Suppressor macrophage treated with lipopolysaccharide for 4 hours (primary cell): Measurements from ENCODE around the gene CD81.

Source experiments
- DNase-seq: peaks from one replicate; pipeline ENCODE4 v3.0.0-alpha.2; 2020

CD81 gene

DNA sequence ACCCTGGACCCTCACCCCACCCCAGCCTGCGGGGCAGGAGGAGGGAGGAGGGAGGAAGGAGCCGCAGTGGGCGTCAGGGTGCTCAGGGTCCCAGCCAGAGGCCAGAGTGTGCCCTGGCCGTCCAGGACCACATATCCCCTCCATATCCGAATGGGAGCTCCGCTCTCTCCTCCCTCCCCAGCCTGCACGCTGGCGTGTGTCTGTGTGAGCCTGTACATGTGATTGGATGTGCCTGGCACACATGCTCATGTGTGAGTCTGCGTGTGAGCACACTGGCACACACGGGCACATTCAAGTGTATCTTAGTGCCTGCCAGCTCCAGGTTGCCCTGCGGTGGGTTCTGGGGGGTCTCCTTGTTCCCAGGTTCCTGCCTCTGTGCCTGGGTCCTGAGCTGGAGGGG is 31.6 kb downstream of the CD81 start:
- no peak for DNase-seq

DNA sequence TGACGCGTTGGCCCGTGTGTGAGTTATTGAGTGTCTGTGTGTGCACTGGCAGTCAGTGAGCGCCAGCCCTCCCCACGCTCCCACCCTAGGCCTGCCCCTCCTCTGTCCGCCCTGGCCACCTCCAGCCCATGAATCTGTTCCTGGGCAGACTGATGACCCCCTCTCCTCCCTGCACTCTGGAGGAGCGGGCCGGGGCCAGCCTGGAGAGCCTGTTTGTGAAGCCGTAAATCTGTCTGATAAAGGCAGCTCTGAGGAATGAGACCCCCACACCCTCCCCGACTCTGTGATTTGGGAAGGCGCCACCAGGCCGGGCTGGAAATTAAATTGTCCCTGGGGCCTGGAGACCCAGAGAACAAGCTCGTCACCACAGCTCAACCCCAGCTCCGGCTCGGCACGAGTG is 32.0 kb downstream of the CD81 start:
- DNase-seq: no peak

- DNase-seq: no peak
These were observed 32.7 kb downstream of the CD81 start for GRCh38 chr11:2409611-2410468.

GRCh38 chr11:2410616-2411015 is 33.5 kb downstream of the CD81 start:
- DNase-seq: no peak

GRCh38 chr11:2411446-2412305 is 34.6 kb downstream of the CD81 start:
- no peak for DNase-seq

GRCh38 chr11:2412323-2412722 is 35.2 kb downstream of the CD81 start:
- no peak for DNase-seq

DNA sequence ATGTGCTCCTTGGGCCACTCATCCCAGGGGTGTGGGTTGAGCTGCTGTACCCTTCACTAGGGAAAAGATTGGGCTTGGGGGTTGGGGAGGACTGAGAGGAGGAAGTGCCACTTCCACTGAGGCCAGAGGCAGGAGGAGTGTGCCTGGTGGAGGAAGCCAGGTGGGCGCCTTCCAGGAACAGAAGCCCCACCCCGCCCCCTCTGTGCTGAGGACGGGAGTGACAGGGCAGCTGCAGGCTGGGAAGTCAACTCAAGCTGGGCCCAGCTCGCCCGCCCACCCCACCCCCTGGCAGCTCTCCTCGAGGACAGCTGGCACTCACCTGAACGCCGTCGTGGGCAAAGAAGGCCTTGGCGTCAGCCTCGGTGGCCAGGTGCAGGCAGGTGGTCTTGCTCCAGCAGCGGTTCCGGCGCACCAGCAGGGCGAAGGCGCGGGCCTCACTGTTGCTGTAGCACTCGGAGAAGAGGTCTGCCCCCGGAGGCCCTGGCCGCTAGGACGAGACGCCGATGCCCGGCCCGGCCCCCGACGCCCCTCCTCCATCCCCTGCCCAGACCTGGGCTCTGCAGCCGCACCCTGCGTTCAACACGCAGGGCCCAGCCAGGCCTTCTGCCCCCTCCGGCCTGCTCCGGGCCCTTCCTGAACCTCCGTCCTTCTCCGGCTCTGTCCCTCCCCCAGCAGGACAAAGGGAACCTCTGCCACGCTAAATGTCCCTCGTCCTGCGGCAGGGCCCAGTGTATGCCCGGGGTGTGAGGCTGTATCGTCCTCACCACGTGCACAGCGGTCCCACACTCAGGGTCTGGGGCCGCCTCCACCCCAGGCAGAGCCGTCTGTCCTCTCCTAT is 36.9 kb downstream of the CD81 start:
- no peak for DNase-seq

DNA sequence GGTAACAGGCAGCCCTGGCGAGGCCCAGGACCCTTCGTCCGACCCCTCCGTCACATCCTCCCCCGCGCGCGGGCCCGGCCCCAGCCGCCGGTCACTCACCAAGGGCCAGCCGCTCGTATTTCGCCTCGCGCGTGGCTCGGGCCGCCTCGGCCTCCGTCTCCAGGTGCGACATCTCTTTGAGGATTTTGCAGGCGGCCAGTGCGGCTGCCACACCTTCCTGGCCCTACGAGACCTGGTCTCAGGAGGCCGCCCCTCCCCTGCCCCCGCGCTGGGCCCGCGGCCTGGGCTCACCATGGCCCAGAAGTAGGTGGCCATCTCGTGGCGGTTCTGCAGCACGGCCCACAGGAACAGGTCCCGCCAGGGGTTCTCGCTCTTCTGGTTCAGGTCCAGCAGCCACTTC is 37.5 kb downstream of the CD81 start:
- DNase-seq: no peak

- DNase-seq: no peak
These were observed 38.1 kb downstream of the CD81 start for GRCh38 chr11:2415171-2415570.

- no peak for DNase-seq
These were observed 38.7 kb downstream of the CD81 start for GRCh38 chr11:2415601-2416380.

- DNase-seq: no peak
These were observed 39.7 kb downstream of the CD81 start for GRCh38 chr11:2416765-2417164.

GRCh38 chr11:2417856-2418692 is 41.0 kb downstream of the CD81 start:
- no peak for DNase-seq

- no peak for DNase-seq
These were observed 41.7 kb downstream of the CD81 start for GRCh38 chr11:2418693-2419360.

- DNase-seq: peak; percentile 83
These were observed 42.8 kb downstream of the CD81 start for GRCh38 chr11:2419638-2420501.

DNA sequence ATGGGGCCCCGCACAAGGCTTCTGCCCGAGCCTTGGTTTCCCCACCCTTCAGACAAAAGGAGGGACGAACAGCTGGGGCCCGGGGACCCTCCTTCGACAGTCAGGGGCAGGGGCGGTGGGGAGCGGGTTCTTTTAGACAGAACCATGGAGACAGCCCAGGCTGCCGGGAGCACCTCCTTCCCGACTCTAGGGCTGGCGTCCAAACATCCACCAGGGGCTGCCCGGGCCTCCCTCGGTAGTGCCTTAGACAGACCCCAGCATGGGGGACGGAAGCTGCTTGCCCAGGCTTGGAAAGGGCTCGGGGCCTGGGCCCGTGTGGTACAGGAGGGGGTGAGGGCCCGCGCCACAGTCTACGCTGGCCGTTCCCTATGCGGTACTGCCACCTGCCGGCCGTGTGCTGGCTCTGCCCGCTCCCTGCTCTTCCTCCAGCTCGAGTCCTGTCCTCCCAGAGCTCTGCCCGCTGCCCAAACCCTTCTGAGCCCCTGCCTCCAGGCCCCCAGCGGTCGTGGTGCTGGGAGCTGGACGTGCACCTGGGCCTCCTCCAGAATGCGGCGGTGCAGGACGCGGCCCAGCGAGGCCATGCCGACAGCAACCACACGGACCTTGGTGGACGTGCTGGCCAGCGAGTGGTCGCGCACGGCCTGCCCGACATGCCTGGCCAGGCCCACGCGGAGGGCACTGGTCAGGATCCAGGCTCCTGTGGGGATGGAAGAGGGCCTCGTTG is 43.6 kb downstream of the CD81 start:
- DNase-seq: peak; percentile 87

DNA sequence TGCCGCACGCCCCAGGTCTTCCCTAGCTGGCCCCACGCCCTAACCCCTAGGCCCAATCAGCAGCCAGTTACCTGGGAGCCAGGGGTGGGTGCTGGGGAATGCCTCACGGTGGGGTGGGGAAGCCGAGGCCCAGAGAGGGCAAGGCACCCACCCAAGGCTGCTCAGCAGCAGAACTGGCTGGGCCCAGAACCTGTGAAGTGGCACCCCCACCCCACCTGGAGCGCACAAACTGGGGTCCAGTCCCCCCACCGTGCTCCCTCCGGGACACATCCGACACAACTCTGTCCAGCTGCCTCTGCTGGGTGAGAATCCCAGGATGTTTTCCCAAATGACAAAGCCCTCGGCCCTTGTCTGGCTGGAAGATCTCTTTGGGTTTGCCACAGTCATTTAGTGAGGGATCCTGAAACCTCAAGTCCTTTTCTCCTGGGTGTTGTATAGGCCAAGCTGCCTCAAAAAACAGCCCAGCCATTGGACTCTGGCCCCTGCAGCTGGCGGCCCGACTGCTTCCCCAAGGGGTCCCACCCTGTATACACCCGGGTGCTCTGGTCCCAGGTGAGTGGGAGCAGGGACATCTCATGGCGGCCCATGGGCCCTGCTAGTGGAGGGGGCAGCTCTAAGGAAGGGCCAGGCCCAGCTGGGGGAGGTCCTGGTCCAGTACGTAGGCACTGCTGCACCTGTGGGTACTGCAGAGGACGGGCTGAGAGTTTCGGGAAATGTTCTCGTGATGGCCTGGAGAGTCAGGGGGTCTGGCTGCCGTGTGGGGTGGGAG is 44.3 kb downstream of the CD81 start:
- DNase-seq: no peak

- DNase-seq: no peak
These were observed 44.9 kb downstream of the CD81 start for GRCh38 chr11:2421996-2422395.

DNA sequence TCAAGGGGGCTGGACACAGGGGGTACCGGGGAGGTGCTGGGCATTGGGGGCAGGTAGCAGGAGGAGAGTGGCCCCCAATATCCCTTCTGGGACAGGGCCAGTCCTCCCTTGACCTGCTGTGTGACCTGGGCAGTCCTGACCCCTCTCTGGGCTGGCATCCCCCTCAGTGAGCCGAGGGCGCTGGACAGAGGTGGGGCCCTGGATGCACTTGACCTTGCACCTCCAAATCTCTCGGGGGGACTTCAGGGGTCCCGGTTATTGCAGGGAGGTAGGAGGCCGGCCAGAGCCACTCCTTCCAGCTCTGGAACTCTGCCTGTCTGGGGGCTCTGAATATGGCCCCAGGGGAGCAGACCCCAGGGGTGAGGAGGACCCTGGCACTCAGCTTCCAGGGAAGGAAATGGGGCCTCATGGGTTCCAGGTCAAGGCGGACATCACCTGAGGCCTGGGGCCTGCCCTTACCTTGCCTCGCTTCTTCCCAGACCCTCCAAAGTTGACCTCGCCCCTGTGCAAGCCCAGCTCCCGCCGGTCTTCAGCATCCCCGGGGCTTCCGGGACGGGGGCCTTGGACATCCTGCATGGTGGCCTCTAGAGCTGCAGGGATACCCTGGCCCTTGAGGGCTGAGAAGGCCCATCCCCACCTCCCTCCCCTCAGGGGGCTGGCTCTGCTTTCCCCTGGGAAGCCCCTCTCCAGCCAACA is 45.5 kb downstream of the CD81 start:
- no peak for DNase-seq
